C4-2B (cell line): Measurements from ENCODE around the gene MYL2.

Source experiments
- H3K27ac ChIP-seq: fragments of 450-650 bp; 2 replicates; pipeline ENCODE4 v1.5.1; 2017
- CTCF ChIP-seq: fragments of 450-650 bp; conservative IDR thresholded peaks from 2 replicates; pipeline ENCODE4 v1.5.1; 2017; ENCODE audit warnings: mild to moderate bottlenecking
- ZFX ChIP-seq: fragments of 450-650 bp; IDR thresholded peaks from 2 replicates; pipeline ENCODE4 v1.6.1; 2017

Gene MYL2

DNA sequence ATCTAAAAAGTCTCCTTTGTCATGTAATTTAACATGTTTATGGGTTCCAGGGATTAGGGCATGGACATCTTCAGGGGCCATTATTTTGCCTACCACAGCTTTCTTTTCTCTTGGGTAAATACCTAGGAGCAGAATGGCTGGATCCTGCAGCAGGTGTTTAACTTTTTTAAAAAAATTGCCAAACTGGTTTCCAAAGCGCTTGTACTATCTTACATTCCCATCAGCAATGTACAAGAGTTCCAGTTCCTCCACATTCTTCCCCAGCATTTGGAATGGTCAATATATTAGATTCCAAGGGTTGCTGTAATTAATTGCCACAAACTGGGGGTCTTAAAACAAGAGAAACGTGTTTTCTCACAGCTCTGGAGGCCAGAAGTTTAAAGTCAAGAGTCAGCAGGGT lies 27.7 kb upstream of the MYL2 start:
- no peak overlapping the region for H3K27ac ChIP-seq
- TF ChIP-seq CTCF (no peak), ZFX (no peak)

DNA sequence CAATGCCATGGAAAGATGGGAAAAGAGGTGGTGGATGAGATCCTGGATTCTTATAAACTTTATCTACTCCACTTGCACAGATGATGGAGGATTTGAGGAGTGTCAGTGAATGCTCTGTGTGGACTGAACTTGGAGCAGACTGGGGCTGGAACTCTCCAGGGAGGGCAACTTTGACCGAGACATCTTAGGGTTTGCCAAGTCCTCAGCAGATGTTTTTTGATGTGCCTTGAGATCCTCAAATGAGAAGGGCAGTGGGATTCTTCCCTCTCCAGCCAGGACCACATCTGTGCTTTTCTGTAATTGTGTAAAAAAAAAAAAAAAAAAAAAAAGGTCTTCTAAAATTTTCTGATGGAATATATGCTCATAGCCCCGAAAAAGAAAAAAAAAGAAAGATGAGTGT lies 23.0 kb upstream of the MYL2 start:
- no peak overlapping the region for H3K27ac ChIP-seq
- no peak for TF ChIP-seq CTCF
- no peak for TF ChIP-seq ZFX

GRCh38 chr12:110941391-110941790 lies 21.0 kb upstream of the MYL2 start:
- H3K27ac ChIP-seq: no peak overlapping the region
- TF ChIP-seq ZFX (no peak), CTCF (no peak)

DNA sequence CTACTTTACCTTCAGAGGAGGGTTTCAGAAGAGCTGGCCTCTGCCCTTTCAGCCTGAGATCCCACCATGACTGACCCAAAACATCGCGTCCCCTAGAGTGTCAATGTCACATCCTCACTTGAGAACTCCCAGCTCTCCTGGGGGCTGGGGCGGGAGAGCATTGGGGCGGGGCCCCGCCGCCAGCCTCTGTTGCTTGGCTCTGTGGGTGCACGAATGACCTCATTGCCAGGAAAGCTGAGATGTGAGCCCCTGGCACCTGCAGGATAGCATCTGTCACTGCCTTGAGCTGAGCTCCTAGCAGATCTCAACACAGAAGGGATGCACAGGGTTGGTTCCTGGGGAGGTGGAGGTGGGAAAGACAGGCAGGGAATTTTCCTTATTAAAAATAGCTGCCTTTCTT lies 20.6 kb upstream of the MYL2 start:
- no peak for TF ChIP-seq CTCF
- no peak for TF ChIP-seq ZFX
- H3K27ac ChIP-seq: no peak overlapping the region

DNA sequence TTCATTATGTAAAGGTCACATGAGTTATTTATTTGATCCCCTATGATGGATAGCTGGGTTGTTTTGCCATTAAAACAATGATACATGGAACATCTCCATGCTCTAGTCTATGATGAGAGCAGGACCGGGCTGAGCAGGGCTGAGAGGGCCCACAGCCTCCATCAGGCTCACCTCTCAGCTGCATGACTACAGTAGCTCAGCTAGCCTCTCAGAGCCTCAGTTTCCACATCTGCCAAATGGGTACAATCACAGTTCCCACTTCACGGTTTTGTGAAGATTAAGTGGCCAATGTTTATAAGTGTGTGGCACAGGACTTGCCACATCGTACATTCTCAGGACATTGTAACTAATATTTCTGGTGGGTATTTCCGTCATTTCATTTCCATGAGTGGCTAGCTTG lies 19.9 kb upstream of the MYL2 start:
- H3K27ac ChIP-seq: no peak overlapping the region
- TF ChIP-seq ZFX (no peak), CTCF (no peak)

DNA sequence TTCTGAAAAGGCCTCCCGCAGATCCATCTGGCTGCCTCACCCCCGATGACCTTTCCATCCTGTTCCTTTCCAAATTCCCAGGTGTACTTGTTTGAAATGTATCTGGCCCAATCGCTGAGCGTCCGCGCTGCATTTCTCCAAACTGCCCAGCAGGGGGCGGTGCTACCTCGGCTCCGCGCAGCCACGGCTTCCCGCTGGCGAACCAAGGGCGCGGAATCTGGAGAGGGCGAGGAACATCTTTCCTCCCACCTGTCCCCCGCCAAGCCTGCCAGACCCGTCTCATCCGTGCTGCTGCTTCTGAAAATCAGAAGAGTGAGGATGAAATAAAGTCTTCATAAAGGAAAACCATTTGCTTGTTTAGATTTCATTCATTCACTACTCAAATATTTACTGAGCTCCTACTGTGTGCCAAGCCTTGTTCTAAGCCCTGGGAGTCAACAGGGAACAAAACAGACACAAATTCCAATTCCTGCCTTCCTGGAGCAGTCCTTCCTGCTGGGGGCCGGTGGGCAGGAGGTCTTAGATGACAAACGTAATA lies 16.8 kb upstream of the MYL2 start:
- TF ChIP-seq CTCF (peak; percentile 95), ZFX (no peak)
- H3K27ac ChIP-seq: no peak overlapping the region

DNA sequence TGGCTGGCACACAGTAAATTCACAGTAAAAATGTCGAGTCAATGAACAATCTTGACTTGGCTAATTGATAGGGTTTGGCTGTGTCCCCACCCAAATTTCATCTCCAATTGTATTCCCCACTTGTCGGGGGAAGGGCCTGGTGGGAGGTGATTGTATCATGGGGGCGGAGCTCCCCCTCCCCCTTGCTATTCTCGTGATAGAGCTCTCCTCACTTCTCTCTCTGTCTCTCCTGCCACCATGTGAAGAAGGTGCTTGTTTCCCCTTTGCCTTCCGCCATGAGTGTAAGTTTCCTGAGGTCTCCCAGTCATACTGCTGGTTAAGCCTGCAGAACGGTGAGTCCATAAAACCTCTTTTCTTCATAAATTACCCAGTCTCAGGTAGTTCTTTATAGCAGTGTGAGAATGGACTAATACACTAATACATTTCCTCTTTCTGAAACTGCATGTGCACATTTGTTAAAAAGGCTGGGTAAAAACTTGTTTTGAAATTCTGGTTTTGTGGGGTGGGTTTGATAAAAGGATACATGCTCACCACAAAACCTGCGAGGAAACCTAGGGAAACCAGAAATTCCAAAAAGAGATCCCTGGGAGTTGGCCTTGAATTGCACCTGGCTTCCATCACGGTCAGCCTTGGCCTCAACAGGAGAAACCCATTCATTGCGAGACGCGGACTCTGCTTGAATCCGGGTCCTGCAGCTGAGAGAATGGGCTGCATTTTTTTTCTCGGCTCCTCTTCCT lies 16.2 kb upstream of the MYL2 start:
- no peak overlapping the region for H3K27ac ChIP-seq
- no peak for TF ChIP-seq ZFX
- no peak for TF ChIP-seq CTCF
